Activated CD4-positive, alpha-beta T cell treated with anti-CD3 and anti-CD28 coated beads for 4 hours (primary cell): Measurements from ENCODE around the gene ITPKC.
"Not testable (repeated sequence)": the region's sequence is repeated elsewhere in the genome, so short reads cannot be mapped to it uniquely, and the experiment has no call there.

Experiments used
- DNase-seq, 2 donors: peaks; one replicate each; pipeline ENCODE4 v3.0.0-alpha.2; 2020

ITPKC gene

DNA sequence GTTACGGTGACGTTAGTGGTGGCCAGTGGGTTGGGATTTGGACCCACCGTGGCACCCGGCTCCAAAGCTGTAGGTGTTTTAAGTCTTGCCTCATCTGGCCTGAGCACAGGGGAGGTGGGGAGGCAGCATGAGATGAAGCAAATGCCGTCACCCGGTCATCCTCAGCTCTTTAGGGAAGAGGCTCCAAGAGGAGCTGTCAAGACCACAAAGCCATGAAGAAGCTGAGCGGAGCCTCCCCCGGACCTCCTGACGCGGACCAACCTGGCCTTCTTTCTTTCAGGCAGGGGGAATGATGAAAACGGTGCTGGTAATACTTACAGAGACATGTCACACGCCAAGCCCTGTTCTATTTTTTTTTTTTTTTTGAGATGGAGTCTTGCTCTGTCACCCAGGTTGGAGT, 26.0 kb downstream of the ITPKC start:
- no peak for DNase-seq

DNA sequence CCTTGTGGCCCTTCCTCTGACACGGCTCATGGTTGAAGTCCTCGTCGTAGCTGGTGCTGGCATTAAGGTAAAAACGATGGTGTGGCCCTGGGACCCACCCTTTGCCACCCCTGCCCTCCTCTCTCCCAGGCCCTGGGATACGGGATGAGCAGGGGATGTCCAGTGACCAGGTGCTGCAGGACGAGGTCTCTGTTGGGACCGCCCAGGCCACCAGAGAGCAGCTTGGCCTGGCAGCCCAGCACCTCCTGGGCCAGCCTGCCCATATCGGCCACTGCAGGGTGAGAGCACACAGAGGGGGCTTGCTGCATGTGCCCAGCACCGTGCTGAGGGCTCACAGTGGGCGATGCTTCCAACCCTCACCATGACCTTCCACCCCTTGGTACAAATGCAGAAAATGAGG, 27.0 kb downstream of the ITPKC start:
- no peak for DNase-seq

GRCh38 chr19:40744554-40745401, 27.9 kb downstream of the ITPKC start:
- peak in 1 of 2 donors; percentile 14 for DNase-seq

DNA sequence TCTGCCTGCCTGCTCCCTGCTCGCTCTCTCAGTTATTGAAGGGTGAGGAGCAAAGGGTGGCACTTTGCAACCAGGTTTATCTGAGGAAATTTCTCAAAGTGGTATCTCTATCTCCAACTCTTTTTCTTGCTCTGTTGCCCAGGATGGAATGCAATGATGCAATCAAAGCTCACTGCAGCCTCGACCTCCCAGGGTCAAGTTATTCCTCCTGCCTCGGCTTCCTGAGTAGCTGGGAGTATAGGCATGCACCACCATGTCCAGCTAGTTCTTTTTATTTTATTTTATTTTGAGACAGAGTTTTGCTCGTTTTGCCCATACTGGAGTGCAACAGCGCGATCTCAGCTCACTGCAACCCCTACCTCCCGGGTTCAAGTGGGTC, 28.5 kb downstream of the ITPKC start:
- no peak for DNase-seq

DNA sequence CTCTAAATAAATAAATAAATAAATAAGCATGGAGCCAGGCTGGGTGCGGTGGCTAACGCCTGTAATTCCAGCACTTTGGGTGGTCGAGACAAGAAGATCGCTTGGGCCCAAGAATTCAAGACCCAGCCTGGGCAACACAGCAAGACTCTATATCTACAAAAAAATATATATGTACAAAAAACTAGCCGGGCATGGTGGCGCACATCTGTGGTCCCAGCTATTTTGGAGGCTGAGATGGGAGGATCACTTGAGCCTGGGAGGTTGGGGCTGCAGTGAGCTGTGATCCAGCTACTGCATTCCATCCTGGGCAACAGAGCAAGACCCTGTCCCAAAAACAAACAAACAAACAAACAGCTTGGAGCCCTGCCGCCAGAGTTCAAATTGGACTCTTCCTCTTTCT, 30.6 kb downstream of the ITPKC start:
- DNase-seq: no peak

GRCh38 chr19:40750058-40750873, 33.4 kb downstream of the ITPKC start, which contains the start of gene ACTMAP:
Gene ACTMAP (minus strand): TSS chr19:40750477. CDS start chr19:40749803, 674 bp downstream.
- peak; percentile 99 for DNase-seq

DNA sequence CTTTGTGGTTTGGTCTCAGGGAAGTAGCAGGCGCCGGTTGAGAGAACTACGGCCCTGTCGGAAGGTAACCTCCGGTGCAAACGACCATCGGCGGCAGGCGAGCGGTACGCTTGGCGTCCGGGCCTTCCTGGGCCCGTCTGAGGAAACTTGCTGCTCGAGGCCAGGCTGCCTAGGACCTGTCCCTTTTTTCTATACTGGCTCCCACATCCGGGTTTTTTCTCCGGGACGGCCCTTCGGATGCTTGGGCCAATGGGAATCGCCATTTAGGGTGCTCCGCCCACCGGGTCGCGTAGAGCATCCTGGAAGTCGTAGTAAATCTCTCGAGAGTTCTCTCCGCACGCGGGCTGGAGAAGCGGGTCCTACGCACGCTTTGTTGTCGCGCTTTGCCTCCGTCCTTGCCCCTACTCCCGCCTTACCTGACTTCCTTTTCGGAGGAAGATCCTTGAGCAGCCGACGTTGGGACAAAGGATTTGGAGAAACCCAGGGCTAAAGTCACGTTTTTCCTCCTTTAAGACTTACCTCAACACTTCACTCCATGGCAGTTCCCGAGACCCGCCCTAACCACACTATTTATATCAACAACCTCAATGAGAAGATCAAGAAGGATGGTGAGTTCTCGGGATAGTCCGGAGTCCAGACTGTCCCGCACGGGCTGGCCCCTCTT, 34.1 kb downstream of the ITPKC start, which contains the start of gene SNRPA:
Gene SNRPA, plus strand, starts transcription at position 330 of the 664 bp plus-strand sequence. Its CDS starts 206 bp downstream, at position 536.
- peak; percentile 96 to 98 for DNase-seq

DNA sequence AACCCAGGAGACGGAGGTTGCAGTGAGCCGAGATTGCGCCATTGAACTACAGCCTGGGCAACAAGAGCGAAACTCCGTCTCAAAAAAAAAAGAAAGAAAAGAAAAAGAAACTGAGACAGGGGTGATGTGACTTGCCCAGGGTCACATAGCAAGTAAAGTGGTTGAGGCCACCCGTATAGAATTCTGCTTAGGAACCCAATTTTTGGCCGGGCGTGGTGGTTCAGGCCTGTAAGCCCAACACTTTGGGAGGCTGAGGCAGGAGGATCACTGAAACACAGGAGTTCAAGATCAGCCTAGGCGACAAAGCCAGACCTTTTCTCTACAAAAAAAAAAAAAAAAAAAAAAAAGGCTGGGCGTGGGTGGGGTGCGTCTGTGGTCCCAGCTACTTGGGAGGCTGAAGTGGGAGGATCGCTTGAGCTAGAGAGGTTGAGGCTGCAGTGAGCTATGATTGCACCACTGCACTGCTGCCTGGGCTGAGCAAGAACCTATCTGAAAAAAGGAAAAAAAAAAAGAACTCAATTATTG, 35.4 kb downstream of the ITPKC start:
- DNase-seq: peak; percentile 20 to 22

- peak; percentile 51 to 57 for DNase-seq
Measured at GRCh38 chr19:40754611-40755247, 37.8 kb downstream of the ITPKC start.

DNA sequence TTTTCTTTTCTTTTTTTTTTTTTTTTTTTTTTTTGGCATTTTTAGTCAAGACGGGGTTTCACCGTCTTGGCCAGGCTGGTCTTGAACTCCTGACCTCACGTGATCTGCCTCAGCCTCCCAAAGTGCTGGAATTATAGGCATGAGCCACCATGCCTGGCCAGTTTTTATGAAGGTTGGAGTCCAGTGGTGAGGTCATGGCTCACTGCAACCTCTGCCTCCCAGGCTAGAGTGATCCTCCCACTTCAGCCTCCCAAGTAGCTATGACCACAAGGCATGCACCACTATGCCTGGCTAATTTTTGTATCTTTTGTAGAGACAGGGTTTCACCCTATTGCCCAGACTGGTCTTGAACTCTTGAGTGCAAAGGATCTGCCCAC, 38.3 kb downstream of the ITPKC start:
- DNase-seq: no peak

DNA sequence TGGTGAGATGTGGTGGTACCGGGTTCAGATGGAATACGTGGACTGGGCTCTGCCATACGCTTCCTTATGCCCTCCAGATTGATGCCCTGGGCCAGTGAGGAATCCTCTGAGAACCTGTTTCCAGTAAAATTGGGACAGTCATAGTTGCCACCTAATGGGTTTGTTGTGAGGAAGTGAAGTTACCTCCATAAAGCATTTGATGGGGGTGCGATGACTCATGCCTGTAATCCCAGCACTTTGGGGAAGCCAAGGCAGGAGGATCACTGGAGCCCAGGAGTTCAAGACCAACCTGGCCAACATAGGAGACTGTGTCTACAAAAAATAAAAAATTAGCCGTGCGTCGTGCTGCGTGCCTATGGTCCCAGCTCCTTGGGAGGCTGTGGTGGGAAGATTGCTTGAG, 38.9 kb downstream of the ITPKC start:
- DNase-seq: no peak

- peak; percentile 22 to 31 for DNase-seq
Measured at GRCh38 chr19:40756502-40757110, 39.7 kb downstream of the ITPKC start.

DNA sequence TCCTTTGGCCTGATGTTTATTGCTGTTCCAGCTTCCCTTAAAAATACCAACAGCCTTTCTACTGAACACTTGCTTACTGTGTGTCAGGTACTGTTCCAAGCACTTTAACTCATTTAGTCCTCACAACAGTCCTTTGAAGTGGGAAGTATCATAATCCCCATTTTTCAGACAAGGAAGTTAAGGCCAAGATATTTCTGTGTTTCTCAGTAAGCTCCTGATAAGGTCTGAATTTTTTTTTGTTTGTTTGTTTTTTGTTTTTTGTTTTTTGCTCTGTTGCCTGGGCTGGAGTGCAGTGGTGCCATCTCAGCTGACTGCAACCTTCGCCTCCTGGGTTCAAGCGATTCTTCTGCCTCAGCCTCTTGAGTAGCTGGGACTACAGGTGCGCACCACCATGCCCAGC, 41.6 kb downstream of the ITPKC start:
- no peak for DNase-seq

DNA sequence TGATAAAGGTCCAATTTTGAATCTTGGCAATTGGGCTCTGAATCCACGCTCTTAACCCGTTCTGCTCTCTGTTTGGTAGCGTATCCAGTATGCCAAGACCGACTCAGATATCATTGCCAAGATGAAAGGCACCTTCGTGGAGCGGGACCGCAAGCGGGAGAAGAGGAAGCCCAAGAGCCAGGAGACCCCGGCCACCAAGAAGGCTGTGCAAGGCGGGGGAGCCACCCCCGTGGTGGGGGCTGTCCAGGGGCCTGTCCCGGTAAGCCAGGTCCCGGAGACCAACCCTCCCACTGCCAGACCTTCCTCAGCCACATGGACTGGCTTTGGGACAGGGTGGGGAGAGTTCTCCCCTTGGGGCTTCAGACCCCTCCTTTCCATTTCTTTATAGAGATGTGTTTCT, 42.4 kb downstream of the ITPKC start:
- no peak for DNase-seq

GRCh38 chr19:40762754-40763470, 46.0 kb downstream of the ITPKC start:
- DNase-seq: no peak

DNA sequence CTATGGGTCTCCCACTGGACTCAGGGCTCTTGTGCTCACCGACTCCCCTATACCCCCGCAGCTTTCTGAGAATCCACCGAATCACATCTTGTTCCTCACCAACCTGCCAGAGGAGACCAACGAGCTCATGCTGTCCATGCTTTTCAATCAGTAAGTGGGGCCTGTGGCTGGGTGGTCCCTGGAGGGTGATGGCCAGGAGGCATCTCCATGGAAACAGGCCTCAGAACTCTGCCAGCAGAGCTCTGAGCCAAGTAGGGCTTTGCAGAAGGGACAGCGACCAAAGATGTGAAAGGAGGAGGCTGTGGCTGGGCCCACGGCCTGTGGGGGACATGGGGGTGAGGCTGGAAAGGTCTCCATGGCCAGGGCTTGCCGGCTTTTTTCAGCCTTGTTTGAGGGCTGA, 46.6 kb downstream of the ITPKC start:
- DNase-seq: no peak

DNA sequence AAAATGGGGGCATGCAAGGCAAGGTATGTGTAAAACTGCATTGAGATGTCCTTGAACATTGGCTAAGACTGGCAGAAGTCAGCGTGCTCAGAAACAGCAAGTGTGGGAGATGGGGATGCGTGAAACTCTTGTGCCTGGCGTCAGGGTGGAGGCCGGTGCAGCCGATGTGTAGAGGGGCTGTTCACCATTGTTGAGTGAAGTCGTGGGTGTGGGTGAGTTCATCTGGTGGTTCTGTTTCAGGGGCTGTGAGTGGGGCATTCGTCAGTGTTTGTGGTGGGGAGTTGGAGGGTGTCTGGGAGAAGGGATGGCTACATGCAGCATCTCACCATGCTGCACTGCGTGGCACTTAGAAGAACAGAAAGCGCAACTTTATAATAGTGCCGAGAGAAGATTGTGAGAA, 47.1 kb downstream of the ITPKC start:
- DNase-seq: no peak

- DNase-seq: not testable (repeated sequence)
Measured at GRCh38 chr19:40766385-40766784, 49.5 kb downstream of the ITPKC start.

GRCh38 chr19:40768869-40769268, 52.0 kb downstream of the ITPKC start:
- no peak for DNase-seq

DNA sequence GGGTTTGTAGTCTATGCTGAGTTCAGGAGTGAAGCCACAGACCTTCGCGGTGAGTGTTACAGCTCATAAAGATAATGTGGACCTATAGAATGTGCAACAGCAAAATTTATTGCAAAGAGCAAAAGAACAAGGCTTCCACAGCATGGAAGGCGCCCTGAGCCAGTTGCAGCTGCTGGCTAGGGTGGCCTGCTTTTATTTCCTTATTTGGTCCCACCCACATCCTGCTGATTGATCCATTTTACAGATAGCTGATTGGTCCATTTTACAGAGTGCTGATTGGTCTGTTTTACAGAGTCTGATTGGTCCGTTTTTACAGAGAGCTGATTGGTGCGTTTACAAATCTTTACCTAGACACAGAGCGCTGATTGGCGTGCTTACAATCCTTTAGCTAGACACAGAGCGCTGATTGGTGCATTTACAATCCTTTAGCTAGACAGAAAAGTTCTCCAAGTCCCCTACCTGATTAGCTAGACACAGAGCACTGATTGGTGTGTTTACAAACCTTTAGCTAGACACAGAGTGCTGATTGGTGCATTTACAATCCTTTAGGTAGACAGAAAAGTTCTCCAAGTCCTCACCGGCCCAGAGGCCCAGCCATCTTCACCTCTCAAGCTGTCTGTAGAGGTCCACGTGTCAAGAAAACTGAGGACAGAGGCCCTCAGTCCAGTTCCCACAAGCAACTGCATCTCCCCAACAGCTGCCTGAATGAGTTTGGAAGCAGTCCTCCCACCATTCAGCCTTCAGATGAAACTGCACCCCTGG, 54.4 kb downstream of the ITPKC start:
- not testable (repeated sequence) for DNase-seq
